ENCODE results near the gene LRRC8A. TPM values are rescaled to one million over a fixed set of nuclear protein-coding genes. Genes with fewer than 3 reads are reported as not detected.
A peak's percentile ranks its signal among the peaks of the same experiment; 100 is the strongest.
"Not testable (repeated sequence)": the region's sequence is repeated elsewhere in the genome, so short reads cannot be mapped to it uniquely, and the experiment has no call there.

Gene LRRC8A
- total RNA-seq, 2 experiments from 2014 or later: 25.6 to 26.7 TPM

GRCh38 chr9:128944966-128945365 lies 63.0 kb downstream of the LRRC8A start:
- peaks cover 25% of the 10 kb centered on the region for H3K4me1 Mint-ChIP-seq

DNA sequence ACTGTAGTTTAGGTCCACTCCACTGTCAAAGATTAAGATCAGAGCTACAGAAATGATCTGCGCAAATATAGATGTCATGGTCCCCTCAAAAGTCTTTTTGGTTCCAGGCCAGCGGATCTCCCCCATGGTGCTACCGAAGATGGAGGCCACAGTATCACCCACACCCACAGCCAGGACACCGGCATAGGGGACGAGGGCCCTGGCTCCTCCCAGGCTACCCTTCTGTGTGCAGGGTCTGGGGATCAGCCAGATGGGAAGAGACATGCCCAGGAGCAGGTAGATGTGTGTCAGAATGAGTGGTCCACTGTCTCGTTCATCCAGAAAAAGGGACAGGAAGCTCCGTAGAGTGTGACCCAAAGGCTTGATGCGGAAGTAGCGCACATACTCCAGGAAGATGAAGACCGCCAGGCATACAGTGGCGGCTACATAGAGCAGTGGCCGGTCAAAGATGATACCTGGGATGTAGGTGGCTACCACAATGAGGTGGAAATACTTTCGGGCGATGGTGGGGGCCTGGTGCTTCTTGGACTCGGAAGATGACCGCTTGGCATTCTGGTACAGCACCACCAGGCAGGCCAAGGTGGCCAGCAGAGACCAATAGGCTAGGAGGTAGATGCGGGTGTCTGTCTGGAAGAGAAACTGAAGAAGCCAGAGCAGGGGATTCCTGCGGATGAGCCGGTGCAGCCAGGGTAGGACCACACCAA lies 64.0 kb downstream of the LRRC8A start:
- peak overlapping the region; percentile 99 for H3K4me3 Mint-ChIP-seq
- H3K27ac Mint-ChIP-seq: no peak overlapping the region
- peaks cover 4% of the 10 kb centered on the region for H3K36me3 Mint-ChIP-seq
- peaks cover 27% of the 10 kb centered on the region for H3K4me1 Mint-ChIP-seq
- DNase-seq (no peak), ATAC-seq (no peak)
- H3K27me3 Mint-ChIP-seq: no peaks in the 10 kb centered on the region
- CTCF ChIA-PET: interaction anchor here (0.6 kb wide), 1 partner anchor 110 kb away, joined by 3 read pairs; no protein-coding TSS in a partner anchor
- no peaks in the 10 kb centered on the region for H3K9me3 Mint-ChIP-seq (ENCODE audit: low read depth)

More at GRCh38 chr9:128944966-128945365, 63.0 kb downstream of the LRRC8A start:
- H3K4me3 Mint-ChIP-seq; CTCF ChIA-PET; H3K9me3 Mint-ChIP-seq (ENCODE audit: low read depth); H3K36me3 Mint-ChIP-seq; H3K27me3 Mint-ChIP-seq; ATAC-seq; DNase-seq: not testable (repeated sequence)
- peak overlapping the region; percentile 49 for H3K27ac Mint-ChIP-seq

- CTCF ChIA-PET: no interaction called here
- peak; percentile 35 for ATAC-seq
- Mint-ChIP-seq H3K4me3 (peak overlapping the region; percentile 99), H3K4me1 (peaks cover 29% of the 10 kb centered on the region), H3K36me3 (peaks cover 6% of the 10 kb centered on the region), H3K27ac (peak overlapping the region; percentile 97), H3K9me3 (ENCODE audit: low read depth) (no peaks in the 10 kb centered on the region), H3K27me3 (no peaks in the 10 kb centered on the region)
- no peak for DNase-seq
Measured at GRCh38 chr9:128946571-128947276, 64.8 kb downstream of the LRRC8A start.

- Mint-ChIP-seq H3K36me3 (peaks cover 6% of the 10 kb centered on the region), H3K4me1 (peaks cover 29% of the 10 kb centered on the region), H3K27me3 (no peaks in the 10 kb centered on the region), H3K4me3 (peak overlapping the region; percentile 99), H3K9me3 (ENCODE audit: low read depth) (no peaks in the 10 kb centered on the region), H3K27ac (peak overlapping the region; percentile 97)
- CTCF ChIA-PET: no interaction called here
- ATAC-seq: no peak
- DNase-seq: no peak
Measured at GRCh38 chr9:128947277-128947526, 65.3 kb downstream of the LRRC8A start.

DNA sequence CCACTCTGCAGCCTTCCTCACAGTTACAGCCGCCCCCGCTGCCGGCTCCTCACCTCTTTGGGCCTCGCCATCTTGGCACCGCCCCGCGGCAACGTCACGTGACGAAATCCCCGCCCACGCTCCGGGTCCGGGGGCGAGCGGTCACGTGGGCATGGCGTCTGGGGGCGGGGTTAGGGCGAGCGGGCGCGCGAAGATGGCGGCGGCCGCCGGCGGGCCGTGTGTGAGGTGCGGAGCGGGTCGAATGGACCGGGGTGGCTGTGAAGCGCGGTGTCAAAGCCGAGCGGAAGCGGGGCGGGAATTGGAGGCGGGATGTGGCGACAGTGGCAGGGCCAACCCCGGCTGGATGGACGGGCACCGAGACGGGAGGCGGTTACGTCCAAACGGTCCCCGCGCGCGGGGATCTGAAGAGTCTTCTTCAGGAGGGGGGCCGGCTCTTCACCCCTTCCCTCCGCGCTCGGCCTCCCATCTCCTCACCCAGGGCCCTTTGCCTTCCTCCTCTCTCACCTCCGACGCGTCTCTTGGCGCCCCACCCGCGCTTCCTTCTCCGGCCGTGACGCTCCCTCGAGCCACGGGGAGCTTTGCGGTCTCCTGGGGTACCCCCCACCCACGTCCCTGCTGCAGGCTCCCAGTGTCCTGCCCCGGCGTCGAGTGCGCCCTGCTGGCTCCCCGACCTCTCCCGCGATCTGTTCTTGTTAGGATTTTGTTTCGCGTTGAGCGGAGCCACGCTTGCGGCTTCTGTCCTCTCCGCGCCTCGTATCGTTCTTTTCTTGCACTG lies 65.8 kb downstream of the LRRC8A start, which contains the start of the genes DOLK and NUP188:
TSS of gene DOLK (minus strand) at position 77 of the 775 bp plus-strand sequence. CDS start 300 bp downstream, outside the sequence.
TSS of gene NUP188 (plus strand) at position 173 of the 775 bp plus-strand sequence. CDS start at position 194, 21 bp downstream.
- peak within 1 kb of the TSS; percentile 97 for H3K27ac Mint-ChIP-seq
- H3K4me1 Mint-ChIP-seq: peaks cover 30% of the 10 kb centered on the region
- no peaks in the 10 kb centered on the region for H3K27me3 Mint-ChIP-seq
- CTCF ChIA-PET: interaction anchor here (0.7 kb wide), 1 partner anchor 130 kb away, joined by 3 read pairs; the partner anchor contains the start of gene ENDOG
- ATAC-seq: peak; percentile 92
- H3K36me3 Mint-ChIP-seq: peaks cover 9% of the 10 kb centered on the region
- peak; percentile 98 for DNase-seq
- H3K9me3 Mint-ChIP-seq (ENCODE audit: low read depth): no peaks in the 10 kb centered on the region
- H3K4me3 Mint-ChIP-seq: peak within 1 kb of the TSS; percentile 99

- CTCF ChIA-PET; H3K4me1 Mint-ChIP-seq; ATAC-seq; H3K27ac Mint-ChIP-seq; H3K27me3 Mint-ChIP-seq; H3K4me3 Mint-ChIP-seq; DNase-seq; H3K9me3 Mint-ChIP-seq (ENCODE audit: low read depth): not testable (repeated sequence)
- peaks cover 38% of the 10 kb centered on the region for H3K36me3 Mint-ChIP-seq
Measured at GRCh38 chr9:128961403-128961802, 79.5 kb downstream of the LRRC8A start.

Other genes starting within 250 kb of the LRRC8A start
- 10 to 100 TPM; 52.5 to 67.8 TPM for gene DYNC2I2, start 225.3 kb upstream of the LRRC8A start, total RNA-seq
- gene SET, start 192.9 kb upstream of the LRRC8A start, total RNA-seq: 100 to 1,000 TPM; 436 to 623 TPM
- 1 to 10 TPM; 8.1 to 9.1 TPM for gene PKN3, start 179.6 kb upstream of the LRRC8A start, total RNA-seq
- gene ZDHHC12, start 158.0 kb upstream of the LRRC8A start, total RNA-seq: 10 to 100 TPM; 67.8 to 90.0 TPM
- gene ZER1, start 110.2 kb upstream of the LRRC8A start, total RNA-seq: 10 to 100 TPM; 17.7 to 18.2 TPM
- gene TBC1D13, start 94.9 kb upstream of the LRRC8A start, total RNA-seq: 10 to 100 TPM; 21.5 to 22.2 TPM
- gene ENDOG, start 63.6 kb upstream of the LRRC8A start, total RNA-seq: 10 to 100 TPM; 19.0 to 22.3 TPM
- gene SPOUT1, start 52.3 kb upstream of the LRRC8A start, total RNA-seq: 100 to 1,000 TPM in 1 of 2 experiments, 10 to 100 TPM in 1; 83.3 to 104 TPM
- gene KYAT1, start 183 bp upstream of the LRRC8A start, total RNA-seq: 10 to 100 TPM; 12.7 to 20.6 TPM
- gene PHYHD1, start 38.8 kb downstream of the LRRC8A start, total RNA-seq: under 1 TPM; 0.47 to 0.63 TPM
- 10 to 100 TPM in 1 of 2 experiments, 1 to 10 TPM in 1; 7.7 to 11.1 TPM for gene DOLK, start 65.5 kb downstream of the LRRC8A start, total RNA-seq
- 100 to 1,000 TPM in 1 of 2 experiments, 10 to 100 TPM in 1; 88.0 to 108 TPM for gene NUP188, start 65.6 kb downstream of the LRRC8A start, total RNA-seq
- 10 to 100 TPM; 76.8 to 93.4 TPM for gene SH3GLB2, start 146.2 kb downstream of the LRRC8A start, total RNA-seq
- 10 to 100 TPM; 39.3 to 51.3 TPM for gene MIGA2, start 154.5 kb downstream of the LRRC8A start, total RNA-seq
- gene DOLPP1, start 199.0 kb downstream of the LRRC8A start, total RNA-seq: 10 to 100 TPM; 18.5 to 23.7 TPM
- 10 to 100 TPM; 14.1 to 17.6 TPM for gene CRAT, start 228.7 kb downstream of the LRRC8A start, total RNA-seq
- gene PTPA, start 229.3 kb downstream of the LRRC8A start, total RNA-seq: 100 to 1,000 TPM; 115 to 129 TPM